GM19324 (cell line): Measurements from ENCODE around the gene RIMBP2.

Experiments
- ATAC-seq: cut with Tn5 transposase; IDR thresholded peaks from one replicate; pipeline ENCODE4 v1.9.1; 2021; ENCODE audit warnings: mild to moderate bottlenecking, moderate library complexity; ENCODE audit not compliant: unreplicated experiment, low FRiP score

The RIMBP2 gene

GRCh38 chr12:130456375-130457199, 259.5 kb downstream of the RIMBP2 start:
- ATAC-seq, result no peak

- ATAC-seq, result no peak
Observed at GRCh38 chr12:130455161-130455560, 260.9 kb downstream of the RIMBP2 start.

GRCh38 chr12:130454296-130454695, 261.8 kb downstream of the RIMBP2 start:
- ATAC-seq, result no peak

- ATAC-seq, result no peak
Observed at GRCh38 chr12:130452546-130452945, 263.6 kb downstream of the RIMBP2 start.

- no peak for ATAC-seq
Observed at GRCh38 chr12:130451001-130451930, 264.8 kb downstream of the RIMBP2 start.

- no peak for ATAC-seq
Observed at GRCh38 chr12:130449291-130449690, 266.8 kb downstream of the RIMBP2 start.

GRCh38 chr12:130448044-130448821, 267.9 kb downstream of the RIMBP2 start:
- no peak for ATAC-seq

GRCh38 chr12:130447655-130447965, 268.5 kb downstream of the RIMBP2 start:
- ATAC-seq, result no peak

- ATAC-seq, result no peak
Observed at GRCh38 chr12:130446846-130447654, 269.0 kb downstream of the RIMBP2 start.

- no peak for ATAC-seq
Observed at GRCh38 chr12:130444986-130445385, 271.1 kb downstream of the RIMBP2 start.

- no peak for ATAC-seq
Observed at GRCh38 chr12:130444061-130444460, 272.0 kb downstream of the RIMBP2 start.

- no peak for ATAC-seq
Observed at GRCh38 chr12:130441771-130442760, 274.0 kb downstream of the RIMBP2 start.

- ATAC-seq, result no peak
Observed at GRCh38 chr12:130440411-130441080, 275.6 kb downstream of the RIMBP2 start.

- no peak for ATAC-seq
Observed at GRCh38 chr12:130439250-130439649, 276.8 kb downstream of the RIMBP2 start.

GRCh38 chr12:130438711-130439110, 277.4 kb downstream of the RIMBP2 start:
- no peak for ATAC-seq

- ATAC-seq, result no peak
Observed at GRCh38 chr12:130438243-130438620, 277.9 kb downstream of the RIMBP2 start.

GRCh38 chr12:130437555-130438242, 278.4 kb downstream of the RIMBP2 start:
- ATAC-seq, result no peak
